Activated CD4-positive, alpha-beta memory T cell treated with anti-CD3 and anti-CD28 coated beads, Interleukin-2, amount 10 ng/mL, durations not matched to agents 7 days and 5 days (primary cell): ENCODE measurements around the gene LTBP1. TPM values are rescaled to one million over a fixed set of nuclear protein-coding genes. Genes with fewer than 3 reads are reported as not detected.

Source experiments
- CTCF ChIA-PET: fragments of 350-600 bp; sonication (Branson Sonifier 250); formaldehyde crosslinking; loops from one replicate; lab custom pipeline; 2021; ENCODE audit warnings: antibody characterized with exemption, inconsistent platforms; lab: Charles Lee
- POLR2A ChIA-PET: fragments of 350-600 bp; sonication (Branson Sonifier 250); formaldehyde crosslinking; loops from one replicate; lab custom pipeline; 2021; ENCODE audit warnings: antibody characterized with exemption; lab: Charles Lee
- DNase-seq: peaks from one replicate; pipeline ENCODE4 v3.0.0-alpha.2; 2020
- H3K27ac Mint-ChIP-seq: one replicate; pipeline ENCODE4 v1.8.0; 2021; ENCODE audit warnings: mild to moderate bottlenecking, mixed read lengths
- H3K27me3 Mint-ChIP-seq: one replicate; pipeline ENCODE4 v1.8.0; 2021; ENCODE audit warnings: mixed read lengths
- H3K36me3 Mint-ChIP-seq: one replicate; pipeline ENCODE4 v1.8.0; 2021; ENCODE audit warnings: low read depth, mixed read lengths
- H3K4me1 Mint-ChIP-seq: one replicate; pipeline ENCODE4 v1.8.0; 2021; ENCODE audit warnings: mixed read lengths
- H3K4me3 Mint-ChIP-seq: one replicate; pipeline ENCODE4 v1.8.0; 2021; ENCODE audit warnings: mild to moderate bottlenecking, mixed read lengths
- H3K9me3 Mint-ChIP-seq: one replicate; pipeline ENCODE4 v1.8.0; 2021; ENCODE audit warnings: mixed read lengths
- total RNA-seq, 2 experiments: library from RNA; stranded (reverse); gene quantifications; one replicate each; pipeline ENCODE4 v1.2.3, GENCODE V29; 2021

The LTBP1 gene
- total RNA-seq, 2 experiments from 2014 or later = 0.33 to 0.35 TPM

DNA sequence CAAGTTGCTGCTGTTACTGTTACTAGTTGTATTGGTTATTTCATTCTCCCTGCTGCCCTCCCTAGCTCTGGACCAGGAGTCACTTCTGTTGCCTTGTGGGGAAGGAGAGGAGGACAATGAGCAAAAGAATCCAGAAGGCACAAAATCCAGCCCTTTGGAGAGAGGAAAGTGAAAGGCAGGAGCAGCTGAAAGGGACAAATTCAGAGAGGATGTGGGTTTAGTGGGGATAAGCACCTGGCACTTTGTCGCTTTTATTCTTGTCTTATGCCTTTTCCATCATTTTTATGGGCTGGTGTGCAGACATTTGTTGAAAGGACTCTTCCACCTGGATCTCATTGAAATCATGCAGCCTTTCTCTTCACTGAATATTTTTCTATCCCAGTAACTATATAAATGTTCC is 24.3 kb upstream of the LTBP1 start:
- ChIA-PET CTCF (no interaction called here), POLR2A (no interaction called here)
- Mint-ChIP-seq H3K4me1 (no peaks in the 10 kb centered on the region), H3K27me3 (peaks cover 12% of the 10 kb centered on the region), H3K9me3 (no peaks in the 10 kb centered on the region), H3K27ac (no peak overlapping the region), H3K4me3 (no peak overlapping the region), H3K36me3 (no peaks in the 10 kb centered on the region)
- DNase-seq = no peak

DNA sequence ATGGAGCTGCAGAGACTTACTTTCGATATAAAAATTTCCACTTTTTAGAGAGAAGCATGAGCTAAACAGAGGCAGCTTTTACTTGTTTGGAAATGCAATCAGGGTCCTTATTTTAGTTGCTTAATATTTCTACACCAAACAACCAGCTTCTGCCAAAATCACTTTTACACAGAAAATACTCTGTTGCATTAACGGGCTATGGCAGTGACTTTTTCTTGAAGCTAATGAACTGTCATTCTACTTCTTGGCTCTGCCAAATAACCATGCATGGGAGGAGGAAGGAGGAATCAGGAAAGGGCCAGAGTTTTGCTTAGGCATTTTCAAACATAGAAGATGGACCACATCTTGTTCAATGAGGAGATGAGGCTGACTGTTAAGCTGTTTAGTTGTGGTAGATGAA is 23.6 kb upstream of the LTBP1 start:
- Mint-ChIP-seq H3K4me1 (no peaks in the 10 kb centered on the region), H3K27me3 (peaks cover 16% of the 10 kb centered on the region), H3K9me3 (no peaks in the 10 kb centered on the region), H3K4me3 (no peak overlapping the region), H3K36me3 (no peaks in the 10 kb centered on the region), H3K27ac (no peak overlapping the region)
- ChIA-PET POLR2A (no interaction called here), CTCF (no interaction called here)
- DNase-seq = no peak

DNA sequence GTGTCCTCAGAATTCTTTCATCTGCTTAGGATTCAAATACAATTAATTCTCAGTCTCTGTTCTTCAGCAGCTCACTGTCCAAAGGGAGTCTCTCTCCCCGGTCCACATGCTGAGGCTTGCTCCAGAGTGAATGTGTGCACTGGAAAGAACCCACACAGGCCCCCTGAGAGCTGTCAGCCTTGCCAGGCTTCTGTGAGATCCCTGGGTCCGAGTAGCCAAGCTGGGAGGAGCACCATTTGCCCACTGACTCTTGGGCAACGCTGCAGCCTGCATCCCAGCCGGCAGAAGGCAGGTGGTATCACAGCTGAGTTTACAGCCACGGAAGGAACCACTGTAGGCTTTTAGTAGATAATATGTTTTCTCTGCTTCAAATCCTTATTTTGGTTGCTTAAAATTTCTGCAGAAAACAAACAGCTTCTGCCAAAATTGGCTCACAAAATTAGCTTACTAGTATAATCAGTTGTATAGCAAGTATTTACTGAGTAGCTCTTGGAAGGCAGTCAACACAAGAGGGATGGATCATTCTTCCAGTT is 21.4 kb upstream of the LTBP1 start:
- Mint-ChIP-seq H3K27ac (no peak overlapping the region), H3K36me3 (no peaks in the 10 kb centered on the region), H3K4me1 (no peaks in the 10 kb centered on the region), H3K9me3 (no peaks in the 10 kb centered on the region), H3K4me3 (no peak overlapping the region), H3K27me3 (peaks cover 19% of the 10 kb centered on the region)
- ChIA-PET CTCF (no interaction called here), POLR2A (no interaction called here)
- no peak for DNase-seq

DNA sequence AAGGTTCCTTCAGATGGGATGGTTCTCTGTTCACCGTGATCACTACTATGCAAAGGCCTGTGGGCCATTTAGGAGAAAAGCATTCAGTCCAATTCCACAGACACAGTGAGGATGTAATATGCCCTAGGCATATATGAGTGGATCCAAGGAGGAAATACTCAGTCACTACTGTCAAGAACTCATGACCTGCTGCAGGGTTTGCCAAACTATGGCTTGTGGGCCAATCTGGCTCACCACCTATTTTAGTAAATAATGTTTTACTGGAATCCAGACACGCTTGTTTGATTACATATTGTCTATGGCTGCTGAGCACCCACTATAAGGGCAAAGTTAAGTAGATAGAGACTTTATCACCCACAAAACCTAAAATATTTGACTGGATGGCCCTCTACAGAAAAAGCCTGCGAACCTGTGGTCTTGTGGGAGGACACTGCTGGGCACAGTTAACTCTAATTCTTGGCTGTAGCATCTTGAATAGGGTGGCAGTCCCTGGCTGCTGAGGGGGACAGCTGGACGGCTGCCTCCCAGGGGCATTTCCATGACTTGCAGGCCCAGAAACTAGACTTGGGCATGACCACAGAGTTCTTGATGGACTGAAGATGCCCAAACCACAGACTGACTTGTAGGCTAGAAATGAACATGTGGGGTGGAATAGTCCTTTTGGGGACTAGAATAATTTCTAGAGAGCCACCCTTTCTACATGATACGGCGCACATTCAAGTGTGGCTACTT is 20.6 kb upstream of the LTBP1 start:
- no peaks in the 10 kb centered on the region for H3K36me3 Mint-ChIP-seq
- no peak overlapping the region for H3K4me3 Mint-ChIP-seq
- CTCF ChIA-PET = no interaction called here
- H3K4me1 Mint-ChIP-seq = no peaks in the 10 kb centered on the region
- DNase-seq = no peak
- no peaks in the 10 kb centered on the region for H3K9me3 Mint-ChIP-seq
- POLR2A ChIA-PET = no interaction called here
- H3K27me3 Mint-ChIP-seq = peaks cover 20% of the 10 kb centered on the region
- no peak overlapping the region for H3K27ac Mint-ChIP-seq

DNA sequence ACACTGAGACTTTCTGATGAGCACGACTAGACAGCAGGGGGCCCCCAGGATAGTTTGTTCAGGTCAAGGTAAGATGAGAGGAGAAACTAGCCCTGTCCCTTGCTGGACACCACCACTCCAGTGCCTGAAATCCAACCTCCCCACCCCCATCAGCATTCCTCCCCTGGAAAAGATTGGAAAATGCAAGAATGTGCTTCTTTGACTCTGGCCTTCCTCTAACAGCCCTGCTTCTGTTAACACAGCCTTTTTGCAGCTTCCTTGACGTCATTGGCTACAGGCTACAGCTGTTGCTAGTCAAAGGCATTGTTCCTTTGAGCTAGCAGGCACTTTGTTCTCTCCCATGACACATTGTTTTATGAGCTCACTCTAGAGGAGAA is 20.1 kb upstream of the LTBP1 start:
- Mint-ChIP-seq H3K27me3 (peaks cover 20% of the 10 kb centered on the region), H3K4me3 (no peak overlapping the region), H3K36me3 (no peaks in the 10 kb centered on the region), H3K4me1 (no peaks in the 10 kb centered on the region), H3K27ac (no peak overlapping the region), H3K9me3 (no peaks in the 10 kb centered on the region)
- ChIA-PET POLR2A (no interaction called here), CTCF (no interaction called here)
- no peak for DNase-seq

DNA sequence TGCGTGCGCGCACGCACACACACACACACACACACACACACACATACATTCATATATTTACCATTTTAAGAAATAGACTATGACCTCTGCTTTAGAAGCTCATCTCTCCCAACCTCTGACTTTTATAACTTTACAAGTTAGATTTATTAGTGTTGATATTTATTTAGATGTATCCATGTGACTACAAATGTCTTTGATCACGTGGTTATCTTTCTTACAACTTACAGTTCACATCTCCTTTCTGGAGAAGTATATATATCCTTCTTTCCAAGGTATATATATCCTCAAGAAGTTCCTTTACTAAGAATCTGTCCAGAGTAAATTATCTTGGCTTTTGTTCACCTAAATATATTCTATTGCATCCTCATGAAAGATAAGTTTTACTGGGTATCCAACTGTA is 16.3 kb upstream of the LTBP1 start:
- Mint-ChIP-seq H3K9me3 (no peaks in the 10 kb centered on the region), H3K27ac (no peak overlapping the region), H3K27me3 (peaks cover 20% of the 10 kb centered on the region), H3K4me1 (no peaks in the 10 kb centered on the region), H3K36me3 (no peaks in the 10 kb centered on the region), H3K4me3 (no peak overlapping the region)
- ChIA-PET POLR2A (no interaction called here), CTCF (no interaction called here)
- no peak for DNase-seq

DNA sequence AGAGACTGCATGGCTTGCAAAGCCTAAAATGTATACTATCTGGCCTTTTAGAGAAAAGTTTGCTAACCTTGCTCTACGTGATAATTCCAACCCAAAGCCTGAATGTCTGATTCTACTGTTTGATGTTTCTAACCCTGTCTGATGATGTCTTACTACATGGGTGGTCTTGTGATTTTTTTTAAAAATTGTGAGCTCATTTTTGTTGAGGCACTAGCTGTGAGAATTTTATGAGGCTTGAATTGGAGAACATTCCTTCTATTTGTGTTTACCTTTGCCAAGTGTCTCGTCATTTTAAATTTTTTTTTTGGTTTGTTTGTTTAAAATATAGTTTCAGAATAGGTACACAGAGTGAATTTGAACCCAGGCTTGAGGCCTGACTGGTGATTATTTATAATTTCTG is 15.2 kb upstream of the LTBP1 start:
- no peaks in the 10 kb centered on the region for H3K36me3 Mint-ChIP-seq
- no peak for DNase-seq
- no peaks in the 10 kb centered on the region for H3K4me1 Mint-ChIP-seq
- no peaks in the 10 kb centered on the region for H3K9me3 Mint-ChIP-seq
- peaks cover 21% of the 10 kb centered on the region for H3K27me3 Mint-ChIP-seq
- CTCF ChIA-PET = interaction anchor here (0.6 kb wide), 1 partner anchor 449 kb away, joined by 3 read pairs; no protein-coding TSS in a partner anchor
- no peak overlapping the region for H3K4me3 Mint-ChIP-seq
- no peak overlapping the region for H3K27ac Mint-ChIP-seq
- POLR2A ChIA-PET = no interaction called here

DNA sequence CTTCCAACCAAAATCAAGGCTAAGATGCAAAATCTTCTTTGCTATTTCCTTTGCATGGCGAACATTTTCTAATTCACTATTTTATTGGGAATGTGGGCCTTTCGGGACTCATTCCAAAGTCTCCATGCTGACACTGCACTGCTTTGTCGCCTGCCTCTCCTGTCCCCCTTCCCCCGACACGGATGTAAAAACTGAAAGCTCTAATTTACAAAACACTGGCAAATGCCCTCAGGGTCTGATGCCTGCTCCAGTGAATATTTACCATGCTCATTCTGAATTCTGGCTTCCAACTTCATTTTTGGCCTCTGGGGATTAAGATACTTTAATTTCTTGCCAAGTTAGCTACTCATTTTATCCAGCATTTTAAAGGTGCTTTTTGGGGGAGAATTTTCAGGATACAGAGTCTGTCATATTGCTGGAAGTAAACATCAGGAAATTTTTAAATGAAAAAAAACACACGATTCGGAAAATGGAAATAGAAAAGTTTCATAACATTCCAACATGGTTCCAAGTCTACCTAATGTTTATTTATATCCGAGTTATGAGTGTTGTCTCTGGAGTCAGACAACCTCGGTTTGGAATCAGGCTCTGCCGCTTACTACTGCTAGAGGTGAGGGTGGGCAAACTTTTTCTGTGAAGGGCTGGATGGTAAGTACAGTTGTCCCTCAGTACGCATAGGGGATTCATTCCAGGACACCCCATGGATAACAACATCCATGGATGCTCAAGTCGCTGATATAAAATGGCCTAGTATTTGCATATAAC is 14.6 kb upstream of the LTBP1 start:
- Mint-ChIP-seq H3K4me1 (no peaks in the 10 kb centered on the region), H3K27ac (no peak overlapping the region), H3K36me3 (no peaks in the 10 kb centered on the region), H3K9me3 (no peaks in the 10 kb centered on the region), H3K4me3 (no peak overlapping the region), H3K27me3 (peaks cover 16% of the 10 kb centered on the region)
- POLR2A ChIA-PET = no interaction called here
- no peak for DNase-seq
- CTCF ChIA-PET = interaction anchor here (0.6 kb wide), 1 partner anchor 449 kb away, joined by 3 read pairs; no protein-coding TSS in a partner anchor

DNA sequence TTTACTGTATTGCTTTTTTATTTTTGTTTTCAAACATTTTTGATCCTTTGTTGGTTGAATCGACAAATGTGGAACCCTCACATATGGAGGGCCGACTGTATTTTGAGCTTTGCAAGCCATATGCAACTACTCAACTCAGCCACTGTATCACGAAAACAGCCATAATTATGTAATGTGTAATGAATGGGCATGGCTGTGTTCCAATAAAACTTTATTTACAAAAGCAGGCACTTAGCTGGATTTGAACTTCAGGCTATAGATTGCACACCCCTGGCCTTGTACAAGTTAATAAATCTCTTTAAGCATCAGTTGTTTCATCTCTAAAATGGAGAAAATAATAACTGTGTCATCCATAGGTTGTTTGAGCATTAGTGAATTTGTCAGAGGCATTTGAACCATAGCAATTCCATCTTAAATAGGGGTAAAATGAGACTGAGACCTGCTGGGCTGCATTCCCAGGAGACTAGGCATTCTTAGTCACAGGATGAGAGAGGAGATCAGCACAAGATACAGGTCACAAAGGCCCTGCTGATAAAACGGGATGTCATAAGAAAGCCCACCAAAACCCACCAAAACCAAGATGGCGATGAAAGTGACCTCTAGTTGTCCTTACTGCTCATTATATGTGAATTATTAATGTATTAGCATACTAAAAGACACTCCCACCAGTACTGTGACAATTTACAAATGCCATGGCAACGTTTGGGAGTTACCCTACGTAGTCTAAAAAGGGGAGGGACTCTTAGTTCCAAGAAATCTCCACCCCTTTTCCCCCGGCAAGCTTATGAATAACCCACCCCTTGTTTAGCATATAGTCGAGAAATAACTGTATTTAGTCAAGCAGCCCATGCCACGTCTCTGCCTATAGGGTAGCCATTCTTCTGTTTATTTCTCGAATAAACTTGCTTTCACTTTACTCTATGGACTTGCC is 13.7 kb upstream of the LTBP1 start:
- Mint-ChIP-seq H3K4me3 (no peak overlapping the region), H3K36me3 (no peaks in the 10 kb centered on the region), H3K27me3 (peaks cover 15% of the 10 kb centered on the region), H3K27ac (no peak overlapping the region), H3K4me1 (no peaks in the 10 kb centered on the region), H3K9me3 (no peaks in the 10 kb centered on the region)
- no peak for DNase-seq
- ChIA-PET POLR2A (no interaction called here), CTCF (no interaction called here)

DNA sequence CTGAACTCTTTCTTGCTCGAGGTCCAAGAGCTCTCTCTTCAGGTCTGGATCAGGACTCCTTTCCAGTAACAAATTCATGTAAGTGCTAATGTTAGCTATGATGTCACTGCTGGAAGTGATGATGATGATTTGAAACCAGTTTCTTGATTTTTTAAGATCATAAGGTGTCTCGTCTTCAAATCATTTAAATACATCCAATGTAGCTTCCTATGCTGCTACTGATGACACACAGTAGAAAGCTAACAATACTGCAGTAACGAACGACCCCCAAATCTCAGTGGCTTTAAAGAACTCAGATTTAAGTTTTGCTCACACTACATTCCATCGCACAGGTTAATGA is 13.0 kb upstream of the LTBP1 start:
- no peaks in the 10 kb centered on the region for H3K4me1 Mint-ChIP-seq
- H3K36me3 Mint-ChIP-seq = no peaks in the 10 kb centered on the region
- no peaks in the 10 kb centered on the region for H3K9me3 Mint-ChIP-seq
- no peak for DNase-seq
- H3K4me3 Mint-ChIP-seq = no peak overlapping the region
- peaks cover 15% of the 10 kb centered on the region for H3K27me3 Mint-ChIP-seq
- POLR2A ChIA-PET = no interaction called here
- CTCF ChIA-PET = no interaction called here
- no peak overlapping the region for H3K27ac Mint-ChIP-seq

DNA sequence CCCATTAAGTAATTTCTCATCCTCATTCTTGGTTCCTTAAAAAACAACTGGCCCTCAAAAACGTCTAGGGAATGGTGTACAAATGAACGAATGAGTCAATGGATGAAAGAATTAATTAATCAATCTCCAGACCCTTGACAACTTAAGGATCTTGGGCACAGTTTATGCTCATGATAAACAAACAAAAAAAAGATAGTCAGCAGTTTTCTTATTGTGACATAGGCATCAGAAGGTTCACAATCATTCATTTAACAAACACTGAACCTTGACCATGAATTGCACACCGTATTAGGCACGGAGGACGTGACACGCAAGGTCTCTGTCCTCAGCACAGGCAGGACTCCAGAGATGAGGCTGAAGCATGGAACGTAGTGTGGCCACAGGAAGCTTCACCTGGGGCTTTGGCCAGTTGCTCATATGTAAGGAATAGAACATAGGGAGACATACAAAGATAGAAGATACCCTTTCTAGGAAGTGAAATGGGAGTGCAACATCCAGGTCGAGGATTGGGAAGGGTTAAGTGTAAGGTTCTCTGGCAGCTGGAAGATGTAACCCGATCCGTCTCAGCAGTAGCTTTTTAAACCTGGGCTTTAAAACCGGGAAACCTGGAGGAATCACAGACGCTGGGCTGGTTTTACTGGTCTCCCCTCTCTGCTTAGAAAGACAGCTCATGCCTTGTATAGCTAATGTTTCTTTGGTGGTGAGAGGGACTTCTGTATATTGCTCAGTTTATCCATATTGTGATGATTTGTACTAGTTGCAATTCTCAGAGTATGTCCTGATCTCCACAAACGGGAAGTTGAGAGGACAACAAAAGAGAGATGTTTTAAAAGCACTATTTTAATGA is 8.9 kb upstream of the LTBP1 start:
- Mint-ChIP-seq H3K4me1 (no peaks in the 10 kb centered on the region), H3K27ac (no peak overlapping the region), H3K4me3 (no peak overlapping the region), H3K36me3 (no peaks in the 10 kb centered on the region), H3K9me3 (no peaks in the 10 kb centered on the region), H3K27me3 (peaks cover 15% of the 10 kb centered on the region)
- DNase-seq = no peak
- ChIA-PET CTCF (no interaction called here), POLR2A (no interaction called here)

DNA sequence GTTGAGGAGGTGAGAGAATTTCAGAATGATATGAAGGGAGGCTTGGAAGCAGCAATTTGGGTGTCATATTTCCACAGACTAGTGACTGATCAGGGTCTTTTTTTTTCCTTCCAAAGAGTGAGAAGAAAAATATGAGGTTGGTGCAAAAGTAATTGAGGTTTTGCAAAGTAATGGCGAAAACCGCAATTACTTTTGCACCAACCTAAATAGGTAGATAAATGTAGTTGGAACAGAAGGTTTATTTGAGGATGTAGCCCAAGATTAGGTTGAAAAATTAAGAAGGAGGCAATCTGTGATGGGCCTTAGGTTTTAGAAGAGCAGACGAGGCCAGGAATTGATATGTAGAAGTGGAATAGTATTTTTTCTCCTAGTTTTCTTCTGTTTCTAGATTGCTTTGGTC is 7.8 kb upstream of the LTBP1 start:
- DNase-seq = no peak
- Mint-ChIP-seq H3K36me3 (no peaks in the 10 kb centered on the region), H3K9me3 (no peaks in the 10 kb centered on the region), H3K27ac (no peak overlapping the region), H3K4me1 (no peaks in the 10 kb centered on the region), H3K4me3 (no peak overlapping the region), H3K27me3 (peaks cover 15% of the 10 kb centered on the region)
- CTCF ChIA-PET = no interaction called here
- POLR2A ChIA-PET = no interaction called here
